Measurements from ENCODE around the gene CYP4F3. TPM values are rescaled to one million over a fixed set of nuclear protein-coding genes. Genes with fewer than 3 reads are reported as not detected.
A peak's percentile ranks its signal among the peaks of the same experiment; 100 is the strongest.
"Not testable (repeated sequence)": the region's sequence is repeated elsewhere in the genome, so short reads cannot be mapped to it uniquely, and the experiment has no call there.

Gene CYP4F3
- total RNA-seq, 1 donor from 2014 or later: 1.4 TPM

- no peak for DNase-seq
Measured at GRCh38 chr19:15671237-15671821, 30.6 kb downstream of the CYP4F3 start.

- no peak for DNase-seq
Measured at GRCh38 chr19:15671891-15672579, 31.3 kb downstream of the CYP4F3 start.

- DNase-seq: peak; percentile 67
Measured at GRCh38 chr19:15672580-15673175, 32.0 kb downstream of the CYP4F3 start, which contains the start of gene CYP4F12. Gene CYP4F12 (plus strand): TSS chr19:15673087. CDS start chr19:15673530, 443 bp downstream.

GRCh38 chr19:15673176-15673654 lies 32.5 kb downstream of the CYP4F3 start:
- no peak for DNase-seq

GRCh38 chr19:15675560-15675959 lies 34.9 kb downstream of the CYP4F3 start:
- DNase-seq: no peak

GRCh38 chr19:15679089-15679488 lies 38.4 kb downstream of the CYP4F3 start:
- DNase-seq: no peak

- not testable (repeated sequence) for DNase-seq
Measured at GRCh38 chr19:15679865-15680264, 39.2 kb downstream of the CYP4F3 start.

- no peak for DNase-seq
Measured at GRCh38 chr19:15680478-15681322, 40.0 kb downstream of the CYP4F3 start.

GRCh38 chr19:15683411-15683810 lies 42.7 kb downstream of the CYP4F3 start:
- no peak for DNase-seq

- DNase-seq: no peak
Measured at GRCh38 chr19:15684828-15685227, 44.1 kb downstream of the CYP4F3 start.

- no peak for DNase-seq
Measured at GRCh38 chr19:15696654-15697194, 56.0 kb downstream of the CYP4F3 start.

GRCh38 chr19:15701757-15702533 lies 61.2 kb downstream of the CYP4F3 start:
- DNase-seq: peak; percentile 73

- DNase-seq: peak; percentile 94
Measured at GRCh38 chr19:15702534-15702930, 61.8 kb downstream of the CYP4F3 start.

Small RNA genes within 50 kb of the gene (small RNA-seq; reads per million reads assigned to genes)
- gene AD000091.1 (ENCODE audit: low replicate concordance): not detected

Other genes with a start within 250 kb of the CYP4F3 start
- 65.4 TPM for gene AKAP8L, start 221.9 kb upstream of the CYP4F3 start, total RNA-seq
- 13.4 TPM for gene WIZ, start 190.9 kb upstream of the CYP4F3 start, total RNA-seq
- gene RASAL3, start 176.4 kb upstream of the CYP4F3 start, total RNA-seq: 0.51 TPM
- not detected for gene PGLYRP2, start 161.4 kb upstream of the CYP4F3 start, total RNA-seq
- gene CYP4F22, start 132.4 kb upstream of the CYP4F3 start, total RNA-seq: not detected
- not detected for gene CYP4F8, start 25.7 kb upstream of the CYP4F3 start, total RNA-seq
- 25.2 TPM for gene CYP4F12, start 32.2 kb downstream of the CYP4F3 start, total RNA-seq
- gene OR10H2, start 87.1 kb downstream of the CYP4F3 start, total RNA-seq: not detected
- not detected for gene OR10H3, start 97.1 kb downstream of the CYP4F3 start, total RNA-seq
- gene OR10H5, start 146.8 kb downstream of the CYP4F3 start, total RNA-seq: not detected
- not detected for gene OR10H1, start 174.8 kb downstream of the CYP4F3 start, total RNA-seq